Stimulated activated CD8-positive, alpha-beta memory T cell treated with anti-CD3 and anti-CD28 coated beads, Interleukin-15, amount 100 ng/mL, for 48 hours (primary cell): ENCODE results near the gene HOXC6.

ENCODE experiments used
- DNase-seq, 2 donors: peaks; one replicate each; pipeline ENCODE4 v3.0.0-alpha.2; 2020; ENCODE audit warnings: low read depth in 2 of 2

HOXC6 gene

GRCh38 chr12:54002278-54002914 lies 25.8 kb upstream of the HOXC6 start:
- no peak for DNase-seq

- DNase-seq: no peak
Observed at GRCh38 chr12:54002915-54003389, 25.3 kb upstream of the HOXC6 start.

GRCh38 chr12:54003625-54004024 lies 24.6 kb upstream of the HOXC6 start:
- DNase-seq: no peak

- no peak for DNase-seq
Observed at GRCh38 chr12:54004063-54004840, 24.0 kb upstream of the HOXC6 start.

GRCh38 chr12:54004841-54005530 lies 23.3 kb upstream of the HOXC6 start:
- DNase-seq: no peak

GRCh38 chr12:54005531-54005852 lies 22.7 kb upstream of the HOXC6 start:
- DNase-seq: no peak

- peak; percentile 61 to 64 for DNase-seq
Observed at GRCh38 chr12:54005853-54006558, 22.2 kb upstream of the HOXC6 start.

GRCh38 chr12:54006559-54007220 lies 21.6 kb upstream of the HOXC6 start:
- DNase-seq: no peak

- DNase-seq: no peak
Observed at GRCh38 chr12:54007538-54008259, 20.5 kb upstream of the HOXC6 start.

GRCh38 chr12:54008260-54008552 lies 20.0 kb upstream of the HOXC6 start:
- DNase-seq: no peak

- no peak for DNase-seq
Observed at GRCh38 chr12:54009171-54010052, 18.8 kb upstream of the HOXC6 start.

- no peak for DNase-seq
Observed at GRCh38 chr12:54010053-54010971, 17.9 kb upstream of the HOXC6 start.

- no peak for DNase-seq
Observed at GRCh38 chr12:54010972-54011664, 17.1 kb upstream of the HOXC6 start.

- DNase-seq: no peak
Observed at GRCh38 chr12:54011665-54012532, 16.3 kb upstream of the HOXC6 start.

GRCh38 chr12:54012631-54013409 lies 15.4 kb upstream of the HOXC6 start:
- DNase-seq: no peak

- no peak for DNase-seq
Observed at GRCh38 chr12:54014377-54015017, 13.7 kb upstream of the HOXC6 start.
